ENCODE measurements around the gene FGF14.

Gene FGF14

DNA sequence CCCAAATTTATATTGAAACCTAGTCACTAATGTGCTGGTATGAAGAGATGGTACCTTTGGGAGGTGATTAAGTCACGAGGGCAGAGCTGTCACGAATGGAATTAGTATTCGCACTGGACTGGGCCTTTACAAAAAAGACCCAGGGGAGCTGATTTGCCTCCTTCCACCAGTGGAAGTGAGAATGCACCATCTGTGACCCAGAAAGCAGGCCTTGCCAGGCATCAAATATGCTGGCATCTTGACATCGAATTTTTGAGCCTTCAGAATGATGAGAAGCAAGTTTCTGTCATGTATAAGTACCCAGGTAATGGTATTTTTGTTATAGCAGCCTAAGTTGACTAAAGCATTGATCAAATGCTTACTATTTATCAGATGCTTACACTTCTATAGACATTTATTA, 373.6 kb downstream of the FGF14 start:
- DNase-seq: no peak
- H3K27me3 Mint-ChIP-seq (ENCODE audit: low read depth, poor library complexity): no peaks in the 10 kb centered on the region
- H3K36me3 Mint-ChIP-seq (ENCODE audit: low read depth): no peaks in the 10 kb centered on the region
- TF ChIP-seq, protein P1, sequence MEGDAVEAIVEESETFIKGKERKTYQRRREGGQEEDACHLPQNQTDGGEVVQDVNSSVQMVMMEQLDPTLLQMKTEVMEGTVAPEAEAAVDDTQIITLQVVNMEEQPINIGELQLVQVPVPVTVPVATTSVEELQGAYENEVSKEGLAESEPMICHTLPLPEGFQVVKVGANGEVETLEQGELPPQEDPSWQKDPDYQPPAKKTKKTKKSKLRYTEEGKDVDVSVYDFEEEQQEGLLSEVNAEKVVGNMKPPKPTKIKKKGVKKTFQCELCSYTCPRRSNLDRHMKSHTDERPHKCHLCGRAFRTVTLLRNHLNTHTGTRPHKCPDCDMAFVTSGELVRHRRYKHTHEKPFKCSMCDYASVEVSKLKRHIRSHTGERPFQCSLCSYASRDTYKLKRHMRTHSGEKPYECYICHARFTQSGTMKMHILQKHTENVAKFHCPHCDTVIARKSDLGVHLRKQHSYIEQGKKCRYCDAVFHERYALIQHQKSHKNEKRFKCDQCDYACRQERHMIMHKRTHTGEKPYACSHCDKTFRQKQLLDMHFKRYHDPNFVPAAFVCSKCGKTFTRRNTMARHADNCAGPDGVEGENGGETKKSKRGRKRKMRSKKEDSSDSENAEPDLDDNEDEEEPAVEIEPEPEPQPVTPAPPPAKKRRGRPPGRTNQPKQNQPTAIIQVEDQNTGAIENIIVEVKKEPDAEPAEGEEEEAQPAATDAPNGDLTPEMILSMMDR (IDR thresholded peaks at IDR 0.05): no peak
- no peak overlapping the region for H3K4me3 Mint-ChIP-seq
- peaks cover 23% of the 10 kb centered on the region for H3K4me1 Mint-ChIP-seq
- no peak overlapping the region for H3K27ac Mint-ChIP-seq
- H3K9me3 Mint-ChIP-seq: no peaks in the 10 kb centered on the region

DNA sequence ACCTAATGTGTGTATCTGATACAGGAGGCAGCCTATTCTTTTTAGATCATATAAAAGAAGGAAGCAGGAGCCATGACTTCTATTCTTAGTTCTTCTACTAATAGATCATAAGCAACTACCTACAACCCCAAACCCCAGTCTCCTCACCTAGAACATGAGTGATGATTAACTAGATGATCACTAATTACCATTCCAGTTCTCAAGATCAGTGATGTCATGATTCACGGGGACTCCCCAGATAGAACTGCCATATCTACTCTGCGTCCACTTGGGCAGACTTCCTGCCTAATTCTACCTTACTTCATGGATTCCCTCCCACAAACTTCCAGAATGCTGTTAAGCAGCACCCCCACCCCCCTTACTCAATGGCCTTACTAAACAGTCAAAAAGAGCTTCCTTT, 380.1 kb downstream of the FGF14 start:
- no peak for DNase-seq
- TF ChIP-seq, protein P1 (IDR thresholded peaks at IDR 0.05): no peak
- H3K4me1 Mint-ChIP-seq: peaks cover 7% of the 10 kb centered on the region
- peaks cover 30% of the 10 kb centered on the region for H3K9me3 Mint-ChIP-seq
- no peak overlapping the region for H3K27ac Mint-ChIP-seq
- peaks cover 8% of the 10 kb centered on the region for H3K27me3 Mint-ChIP-seq (ENCODE audit: low read depth, poor library complexity)
- H3K36me3 Mint-ChIP-seq (ENCODE audit: low read depth): peaks cover 11% of the 10 kb centered on the region
- H3K4me3 Mint-ChIP-seq: no peak overlapping the region

DNA sequence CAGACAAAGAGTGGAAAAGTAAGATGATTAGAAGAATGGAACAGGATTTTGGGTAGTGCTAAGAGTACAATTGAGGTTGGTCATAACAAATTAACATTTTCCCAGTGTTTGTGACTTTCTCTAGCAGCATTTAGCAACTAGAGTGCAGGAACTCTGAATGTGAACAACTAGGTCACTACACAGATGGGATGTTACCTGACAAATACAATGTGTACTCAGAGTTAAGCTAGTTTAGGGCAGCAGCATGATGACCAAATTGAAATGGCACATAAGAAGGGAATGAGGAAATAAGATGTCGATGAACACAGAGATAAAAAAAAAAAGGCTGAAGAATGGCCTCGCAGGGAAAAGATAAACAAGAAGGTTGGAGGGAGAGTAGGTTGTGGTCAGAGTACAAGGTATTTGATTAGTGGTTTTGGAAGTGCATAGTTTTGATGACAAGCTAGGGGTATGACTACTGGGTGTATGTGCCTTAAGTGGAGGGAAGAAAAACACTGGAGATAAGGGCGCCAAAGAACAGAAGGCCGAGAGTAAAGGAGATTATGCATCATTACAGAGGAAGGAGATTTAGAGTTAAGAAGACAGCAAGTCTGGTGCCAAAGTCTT, 381.1 kb downstream of the FGF14 start:
- peaks cover 7% of the 10 kb centered on the region for H3K4me1 Mint-ChIP-seq
- H3K27ac Mint-ChIP-seq: no peak overlapping the region
- peaks cover 34% of the 10 kb centered on the region for H3K9me3 Mint-ChIP-seq

DNA sequence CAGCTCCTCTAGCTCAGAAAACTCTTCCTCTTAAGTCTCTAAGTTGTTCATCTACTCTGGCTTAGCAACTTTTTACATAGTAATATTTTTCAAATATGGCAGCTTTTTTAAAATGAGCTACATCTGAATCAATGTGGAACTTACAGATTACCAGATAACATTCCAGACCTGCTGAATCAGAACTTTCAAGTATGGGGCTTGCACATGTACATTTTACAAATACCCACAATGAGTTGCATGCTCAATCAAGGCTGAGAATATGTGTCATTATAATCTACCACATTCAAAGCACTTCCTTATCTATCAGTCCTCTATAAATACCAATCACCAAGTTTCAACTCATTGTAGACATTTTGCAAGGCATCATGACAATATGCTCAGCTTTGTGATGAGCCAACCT, 383.1 kb downstream of the FGF14 start:
- no peak overlapping the region for H3K27ac Mint-ChIP-seq
- H3K36me3 Mint-ChIP-seq (ENCODE audit: low read depth): peaks cover 14% of the 10 kb centered on the region
- DNase-seq: no peak
- peaks cover 7% of the 10 kb centered on the region for H3K4me1 Mint-ChIP-seq
- no peak overlapping the region for H3K4me3 Mint-ChIP-seq
- H3K27me3 Mint-ChIP-seq (ENCODE audit: low read depth, poor library complexity): peaks cover 8% of the 10 kb centered on the region
- TF ChIP-seq, protein P1 (IDR thresholded peaks at IDR 0.05): no peak
- peaks cover 38% of the 10 kb centered on the region for H3K9me3 Mint-ChIP-seq

More for the DNA sequence above, 381.1 kb downstream of the FGF14 start:
- Mint-ChIP-seq H3K27me3 (ENCODE audit: low read depth, poor library complexity) (peaks cover 8% of the 10 kb centered on the region), H3K4me3 (no peak overlapping the region), H3K36me3 (ENCODE audit: low read depth) (peaks cover 14% of the 10 kb centered on the region)
- TF ChIP-seq, protein P1 (IDR thresholded peaks at IDR 0.05): no peak
- no peak for DNase-seq

DNA sequence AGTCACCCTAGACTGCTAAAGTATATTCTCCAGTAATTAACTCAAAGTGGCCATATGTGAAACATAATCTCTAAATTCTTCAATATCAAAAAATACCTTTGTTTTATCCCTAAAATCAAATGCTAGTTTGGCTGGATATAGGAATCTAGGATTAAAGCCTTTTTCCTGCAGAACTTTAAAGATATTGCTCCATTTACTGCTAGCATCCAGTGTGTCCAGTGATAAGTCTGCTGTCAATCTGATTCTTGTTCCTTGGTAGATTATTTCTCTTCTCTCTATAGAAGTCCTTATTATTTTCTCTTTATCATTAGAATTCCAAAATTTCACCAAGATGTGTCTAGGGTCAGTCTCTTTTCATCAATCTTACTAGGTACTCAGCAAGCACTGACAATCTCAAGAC, 384.6 kb downstream of the FGF14 start:
- peaks cover 7% of the 10 kb centered on the region for H3K4me1 Mint-ChIP-seq
- H3K27ac Mint-ChIP-seq: no peak overlapping the region
- H3K4me3 Mint-ChIP-seq: no peak overlapping the region
- peaks cover 14% of the 10 kb centered on the region for H3K36me3 Mint-ChIP-seq (ENCODE audit: low read depth)
- no peak for DNase-seq
- TF ChIP-seq, protein P1 (IDR thresholded peaks at IDR 0.05): no peak
- peaks cover 13% of the 10 kb centered on the region for H3K27me3 Mint-ChIP-seq (ENCODE audit: low read depth, poor library complexity)
- H3K9me3 Mint-ChIP-seq: peaks cover 38% of the 10 kb centered on the region
